Measurements from ENCODE around the gene MSX2.

MSX2 gene

GRCh38 chr5:174724484-174725260 is at the start of gene MSX2:
Gene MSX2, plus strand, starts transcription at chr5:174724582. Its CDS starts 78 bp downstream, at chr5:174724660.
- no peak for DNase-seq (ENCODE audit: low read depth in 2 of 2)

DNA sequence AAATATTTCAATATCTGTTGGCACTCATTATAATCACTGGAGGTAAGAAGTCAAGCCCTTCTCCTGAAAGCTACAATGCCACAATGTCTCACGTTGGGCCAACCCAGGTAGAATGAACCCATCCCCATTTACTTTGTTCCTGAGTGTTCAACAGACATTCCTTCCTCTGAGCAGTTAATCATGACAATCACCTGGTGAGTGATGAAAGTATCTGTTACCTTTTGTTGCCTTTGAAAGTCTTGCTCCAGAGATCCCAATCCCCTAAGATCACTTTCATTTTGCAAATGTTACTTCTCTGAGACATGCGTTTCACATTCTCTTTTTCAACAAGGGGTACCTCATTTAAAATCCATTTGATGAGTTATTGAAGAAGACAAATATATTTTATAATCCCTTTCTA is 49.3 kb upstream of the MSX2 start:
- no peak for DNase-seq (ENCODE audit: low read depth in 2 of 2)

- no peak for DNase-seq (ENCODE audit: low read depth in 2 of 2)
Observed at GRCh38 chr5:174675916-174676315, 48.5 kb upstream of the MSX2 start.

DNA sequence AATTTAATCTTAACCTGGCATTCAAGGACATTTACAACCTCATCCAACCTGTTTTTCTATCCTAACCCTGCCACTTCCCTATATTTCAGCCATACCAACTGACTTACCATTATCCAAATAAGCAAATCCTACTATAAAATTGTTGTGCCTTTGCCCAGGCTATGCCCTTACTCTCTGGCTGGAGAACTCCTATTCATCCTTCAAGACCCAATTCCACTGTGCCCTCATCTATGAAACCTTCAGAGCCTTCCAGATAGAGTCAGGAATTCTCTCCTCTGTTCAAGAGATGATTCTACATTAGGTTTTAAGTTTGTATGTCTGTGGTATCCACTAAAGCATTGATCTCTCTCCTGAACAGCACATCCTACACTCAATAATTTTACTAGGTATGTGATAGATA is 46.3 kb upstream of the MSX2 start:
- no peak for DNase-seq (ENCODE audit: low read depth in 2 of 2)

GRCh38 chr5:174680901-174681565 is 43.3 kb upstream of the MSX2 start:
- DNase-seq (ENCODE audit: low read depth in 2 of 2) = no peak

DNA sequence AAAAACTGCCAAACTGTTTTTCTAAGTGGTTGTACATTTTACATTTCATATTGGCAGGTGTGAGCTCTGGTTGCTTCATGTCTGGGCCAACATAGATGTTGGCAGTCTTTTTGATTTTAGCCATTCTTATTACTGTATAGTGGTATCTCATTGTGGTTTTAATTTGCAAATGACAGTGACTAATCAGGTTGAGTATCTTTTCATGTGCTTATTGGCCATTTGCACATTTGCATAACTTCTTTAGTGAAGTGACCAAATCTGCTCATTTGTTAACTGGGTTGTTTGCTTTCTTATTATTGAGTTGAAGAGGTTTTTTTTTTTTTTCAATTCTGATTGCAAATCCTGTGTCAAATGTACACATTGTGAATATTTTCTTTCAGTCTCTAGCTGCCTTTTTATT is 36.9 kb upstream of the MSX2 start:
- DNase-seq (ENCODE audit: low read depth in 2 of 2) = no peak

DNA sequence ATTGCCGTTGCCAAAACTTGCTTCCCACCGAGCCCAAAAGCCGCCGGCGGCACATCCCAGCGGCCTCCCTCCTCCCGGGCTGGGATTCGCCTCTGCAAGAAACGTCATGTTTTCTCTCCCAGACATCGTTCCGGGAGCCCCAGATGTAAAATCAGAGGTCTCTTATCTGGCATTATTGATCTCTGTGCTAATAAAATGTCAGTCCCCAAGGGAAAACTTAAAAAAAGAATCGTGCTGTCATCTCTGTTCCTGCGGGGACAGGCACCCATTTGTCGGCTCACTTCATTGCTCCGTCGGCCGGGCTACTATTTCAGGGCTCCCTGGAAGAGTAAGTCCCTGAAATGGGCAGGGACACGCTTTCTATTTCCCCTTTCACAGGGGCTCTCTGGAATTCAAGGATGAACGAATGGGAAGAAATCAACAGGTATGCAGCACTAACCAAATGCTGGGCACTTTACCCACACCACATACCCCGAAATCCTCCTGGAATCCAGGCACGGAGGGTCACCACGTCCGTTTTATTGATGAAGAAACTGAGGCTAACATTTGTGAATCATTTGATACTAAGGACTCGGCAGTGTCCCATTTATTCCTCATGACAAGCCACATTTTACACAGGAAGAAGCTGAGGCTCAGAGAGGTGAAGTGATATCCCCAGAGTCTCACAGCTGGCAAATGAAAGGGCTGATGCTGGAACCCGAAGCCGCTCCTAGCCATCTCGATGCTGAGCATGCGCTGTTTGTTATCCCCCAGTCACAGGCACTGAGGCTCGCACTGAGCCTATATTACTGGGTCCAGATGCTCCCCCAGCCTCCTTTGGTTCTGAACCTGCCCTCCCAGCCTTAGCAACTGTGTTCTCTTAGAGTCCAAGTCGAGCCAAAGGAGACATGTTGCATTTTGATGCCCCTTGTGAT is 35.7 kb upstream of the MSX2 start:
- no peak for DNase-seq (ENCODE audit: low read depth in 2 of 2)

- no peak for DNase-seq (ENCODE audit: low read depth in 2 of 2)
Observed at GRCh38 chr5:174690271-174690670, 34.1 kb upstream of the MSX2 start.

GRCh38 chr5:174692381-174692780 is 32.0 kb upstream of the MSX2 start:
- no peak for DNase-seq (ENCODE audit: low read depth in 2 of 2)

DNA sequence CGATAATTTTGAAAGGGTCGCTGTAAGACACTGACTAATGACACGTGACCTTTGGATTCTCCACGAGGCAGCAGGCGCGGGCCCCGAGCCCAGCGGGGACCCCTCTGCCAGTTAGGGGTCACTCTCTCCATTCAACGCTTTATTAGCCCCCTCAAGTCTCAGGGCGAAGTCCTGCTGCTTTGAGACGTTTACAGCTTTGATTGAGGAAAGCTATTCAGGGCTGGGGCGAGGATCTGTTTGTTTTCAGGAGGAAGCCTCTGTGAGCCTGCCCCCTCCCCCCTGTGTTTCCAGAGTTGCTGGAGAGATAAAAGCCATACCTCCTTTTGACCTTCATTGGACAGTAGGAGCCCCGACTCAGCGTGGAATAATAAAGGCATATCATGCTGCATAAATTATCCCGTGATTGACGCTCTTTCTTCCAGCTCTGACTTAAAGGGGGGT is 31.4 kb upstream of the MSX2 start:
- no peak for DNase-seq (ENCODE audit: low read depth in 2 of 2)

DNA sequence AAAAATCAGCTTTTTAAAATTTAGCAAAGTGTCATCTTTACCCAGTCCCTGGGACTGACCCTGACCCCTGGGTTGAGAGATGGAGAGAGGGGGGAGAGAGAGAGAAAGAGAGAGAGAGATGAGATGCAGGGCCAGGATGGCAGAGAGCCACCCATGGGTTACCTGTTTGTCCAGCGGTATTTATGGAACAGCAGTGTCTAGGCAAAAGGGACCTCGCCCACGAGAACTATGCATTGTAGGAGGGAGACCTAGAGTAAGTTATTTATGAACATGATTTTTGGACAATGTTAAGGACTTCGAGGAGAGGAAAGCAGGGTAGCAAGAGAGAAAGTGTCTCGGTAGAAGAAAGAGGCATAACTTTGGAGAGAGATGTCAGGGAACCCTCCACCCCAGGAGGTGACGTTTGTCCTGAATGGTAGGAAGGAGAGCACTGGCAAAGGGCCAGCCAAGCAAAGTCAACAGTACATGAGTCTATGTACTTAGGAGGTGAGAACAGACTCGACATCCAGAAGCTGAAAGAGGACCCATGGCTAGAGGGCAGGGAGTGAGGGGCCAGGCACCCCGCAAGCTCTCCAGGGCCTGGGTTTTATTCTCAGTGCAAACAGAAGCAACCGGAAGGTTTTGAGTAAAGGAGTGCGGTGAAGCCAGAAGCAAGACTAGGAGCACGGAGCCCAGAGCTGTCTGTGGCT is 30.5 kb upstream of the MSX2 start:
- no peak for DNase-seq (ENCODE audit: low read depth in 2 of 2)

DNA sequence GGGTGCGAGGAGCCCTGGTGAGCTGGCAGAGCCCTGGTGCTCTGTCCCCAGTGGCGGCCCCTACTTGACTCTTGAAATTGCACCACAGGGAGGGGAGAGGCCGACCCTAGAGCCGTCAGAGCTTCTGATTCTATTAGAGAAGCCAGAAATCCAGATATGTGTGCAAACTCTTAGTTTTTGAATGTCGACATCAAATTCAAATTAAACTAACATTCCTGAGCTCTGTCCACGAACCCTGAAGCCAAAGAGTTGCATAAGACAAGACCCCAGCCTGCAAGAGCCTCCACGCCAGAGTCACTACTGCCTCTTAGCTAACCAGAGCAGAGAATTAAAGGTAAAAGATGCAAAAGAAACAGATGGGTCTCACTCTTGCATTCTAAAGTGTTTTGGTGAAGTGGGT is 29.8 kb upstream of the MSX2 start:
- no peak for DNase-seq (ENCODE audit: low read depth in 2 of 2)

DNA sequence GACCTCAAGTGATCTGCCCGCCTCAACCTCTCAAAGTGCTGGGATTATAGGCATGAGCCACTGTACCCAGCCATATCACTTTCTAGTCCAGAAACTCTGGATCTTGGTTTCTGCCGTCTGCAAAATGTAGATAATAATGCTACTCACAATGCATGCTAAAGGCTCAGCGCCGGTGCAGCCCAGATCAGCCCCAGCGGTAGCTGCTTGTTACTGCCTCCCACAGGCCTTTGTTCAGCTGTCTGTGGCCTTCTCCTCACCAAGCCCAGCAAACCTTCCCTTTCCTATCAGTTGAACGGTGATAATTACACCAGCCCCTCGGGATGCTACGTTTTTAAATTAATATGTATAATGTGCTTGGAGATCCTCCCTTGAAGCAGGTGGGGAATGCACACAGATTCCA is 26.2 kb upstream of the MSX2 start:
- no peak for DNase-seq (ENCODE audit: low read depth in 2 of 2)

DNA sequence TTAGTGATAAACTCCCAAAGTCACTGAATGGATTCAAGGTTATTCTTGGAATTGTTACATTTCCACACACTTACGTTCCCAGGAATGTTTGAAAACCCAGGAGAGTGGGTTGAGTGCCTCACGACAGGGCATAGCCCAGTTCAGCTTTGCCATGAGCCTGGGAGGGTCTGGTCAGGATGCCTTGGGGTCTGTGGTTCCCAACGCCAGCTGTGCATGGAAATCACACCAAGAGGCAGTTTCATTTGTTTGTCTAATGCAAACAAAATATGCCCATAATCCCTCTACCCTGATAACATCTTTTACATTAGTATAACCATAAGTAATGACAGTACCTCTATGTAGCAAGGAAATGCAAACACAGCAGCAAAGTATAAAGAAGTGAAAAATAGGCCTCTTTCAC is 25.3 kb upstream of the MSX2 start:
- DNase-seq (ENCODE audit: low read depth in 2 of 2) = no peak

DNA sequence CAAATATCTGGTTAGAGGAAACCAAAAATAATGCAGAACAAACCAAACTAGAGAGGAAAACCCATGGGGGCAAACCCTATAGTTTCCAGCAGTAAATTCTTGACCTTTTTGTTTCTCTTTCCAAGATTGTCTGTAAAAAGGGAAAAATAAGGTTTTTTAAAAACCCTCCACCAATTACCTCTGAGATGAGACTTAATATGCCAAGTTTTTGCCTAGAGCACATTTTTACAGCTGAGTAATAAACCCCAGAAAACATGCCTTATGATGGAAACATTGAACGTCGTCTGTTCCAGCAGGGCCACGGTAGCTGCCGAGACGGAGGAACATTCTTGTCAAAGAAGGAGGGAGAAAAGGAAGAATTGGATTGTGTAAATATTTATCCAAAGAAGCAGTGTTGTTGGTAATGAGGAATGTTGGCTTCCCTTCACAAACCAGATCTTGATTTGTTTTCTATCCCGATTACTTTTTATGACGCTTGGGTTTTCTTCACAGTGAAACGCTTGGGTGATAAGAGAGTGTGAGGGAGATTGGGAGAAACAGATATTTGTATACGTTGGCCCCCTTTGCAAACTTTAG is 17.3 kb upstream of the MSX2 start:
- DNase-seq (ENCODE audit: low read depth in 2 of 2) = no peak

DNA sequence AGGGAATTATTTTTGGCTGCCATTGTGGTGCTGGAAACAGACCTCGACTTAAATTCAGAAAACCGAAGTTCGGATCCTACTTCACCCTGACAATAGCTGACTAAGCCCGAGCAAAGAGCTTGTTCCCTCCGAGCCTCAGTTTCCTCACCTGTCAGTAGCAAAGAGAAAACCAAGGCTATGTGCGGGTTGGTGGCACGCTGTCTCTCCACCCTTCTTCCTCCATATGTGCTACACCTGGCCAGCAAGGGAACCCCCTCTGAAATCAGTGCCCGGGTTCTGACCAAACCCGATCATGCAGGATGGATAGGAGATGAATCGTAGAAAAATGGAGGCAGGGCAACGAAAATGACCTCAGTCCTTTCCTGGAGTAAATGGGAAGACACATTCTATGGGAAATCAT is 16.7 kb upstream of the MSX2 start:
- DNase-seq (ENCODE audit: low read depth in 2 of 2) = no peak

DNA sequence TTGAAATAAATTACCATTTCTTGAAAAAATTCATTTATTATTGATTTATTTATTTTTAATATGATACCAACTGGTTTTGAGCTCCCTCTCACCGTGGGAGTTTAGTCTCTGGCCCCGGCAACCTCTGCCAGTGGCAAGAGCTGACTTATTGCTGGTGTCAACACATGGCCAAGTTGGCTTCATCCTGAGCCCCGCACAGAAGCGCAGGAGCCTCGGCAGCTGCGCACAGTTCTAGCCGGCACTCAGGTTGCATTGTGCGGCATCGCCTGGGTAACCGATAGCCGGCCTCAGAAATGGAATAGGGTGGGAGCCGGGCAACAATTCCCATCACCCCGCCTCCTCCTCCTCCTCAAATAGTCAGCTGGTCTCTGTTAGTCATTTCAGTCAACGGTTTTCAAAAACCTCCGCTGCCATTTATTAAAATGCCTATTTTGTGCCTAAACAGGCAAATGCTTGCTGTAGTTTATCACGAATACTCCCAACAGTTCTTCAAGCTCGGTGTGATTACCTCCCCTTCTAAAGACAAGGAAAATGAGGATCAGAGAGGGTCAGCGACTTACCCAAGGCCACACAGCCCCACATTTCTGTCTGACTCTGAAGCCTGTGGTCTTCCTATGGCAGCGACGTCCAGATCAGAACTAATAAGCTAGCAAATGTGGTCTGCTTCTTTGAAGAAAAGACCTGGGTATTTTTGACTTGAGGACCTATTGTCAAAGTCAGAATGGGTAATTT is 15.7 kb upstream of the MSX2 start:
- DNase-seq (ENCODE audit: low read depth in 2 of 2) = no peak

DNA sequence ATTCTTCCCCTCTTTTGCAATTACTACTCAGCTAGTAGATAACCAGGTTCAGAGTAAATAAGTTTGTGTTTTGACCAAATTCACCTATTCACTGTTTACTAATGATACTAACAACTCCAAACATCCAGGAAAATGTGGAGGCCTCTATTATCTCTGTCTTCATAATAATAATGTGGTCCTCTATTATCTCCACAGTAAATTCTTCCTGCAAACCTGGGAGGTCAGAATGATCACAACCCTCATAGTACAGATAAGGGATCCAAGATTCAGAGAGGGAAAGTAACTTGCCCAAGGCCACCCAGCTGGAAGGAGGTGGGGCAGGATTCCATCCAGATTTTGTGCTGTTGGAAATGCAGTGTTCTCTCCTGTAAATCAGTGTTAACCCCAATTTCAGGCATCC is 9.6 kb upstream of the MSX2 start:
- no peak for DNase-seq (ENCODE audit: low read depth in 2 of 2)

DNA sequence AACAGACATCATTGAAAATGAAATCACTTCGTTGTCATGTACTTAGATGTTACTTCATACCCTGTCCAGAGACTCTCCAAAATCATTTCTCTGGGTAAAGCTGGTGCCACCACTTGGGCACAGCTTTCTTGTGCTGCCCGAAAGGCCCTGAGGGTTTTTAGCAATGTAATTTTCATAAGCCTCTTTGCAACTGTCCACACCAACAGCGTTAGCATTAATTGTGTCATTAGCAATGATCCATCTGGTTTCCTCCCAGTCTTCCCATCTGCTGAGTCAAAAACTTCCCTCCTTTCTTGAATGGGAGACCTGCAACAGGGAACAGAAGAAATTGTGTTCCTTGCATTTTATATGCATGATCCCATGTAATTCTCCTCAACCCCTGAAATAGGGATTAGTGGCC is 8.6 kb upstream of the MSX2 start:
- DNase-seq (ENCODE audit: low read depth in 2 of 2) = no peak

DNA sequence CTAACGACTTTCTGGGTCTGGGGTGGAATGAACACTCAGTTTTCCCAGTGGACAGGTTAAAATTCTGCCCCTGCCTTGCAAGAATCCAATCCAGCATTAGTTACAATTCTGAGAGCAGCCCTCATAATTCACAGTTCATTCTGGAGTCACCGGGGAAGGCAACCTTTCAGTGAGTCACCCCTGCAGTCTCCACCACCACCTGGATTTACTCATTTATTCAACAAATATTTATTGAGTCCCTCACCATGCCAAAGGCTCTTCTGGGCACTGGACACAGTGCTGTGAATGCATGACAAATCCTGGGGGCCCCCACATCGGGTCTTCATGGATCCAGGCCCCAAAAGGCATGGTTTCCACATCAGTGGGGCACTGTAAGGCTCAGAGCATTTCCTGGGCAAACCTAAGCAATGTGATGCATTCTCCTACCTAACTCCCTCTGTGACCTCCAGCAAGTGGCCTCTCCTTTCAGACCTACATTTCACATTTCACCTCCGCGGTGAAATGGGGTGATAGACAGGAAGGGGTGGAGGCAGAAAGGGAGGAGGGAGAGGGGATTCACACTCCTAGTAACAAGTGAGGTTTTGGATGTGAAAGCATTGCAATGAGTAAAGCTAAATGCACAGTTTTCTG is 6.4 kb upstream of the MSX2 start:
- DNase-seq (ENCODE audit: low read depth in 2 of 2) = no peak
